ENCODE measurements around the gene FRMD6. TPM values are rescaled to one million over a fixed set of nuclear protein-coding genes. Genes with fewer than 3 reads are reported as not detected.
A peak's percentile ranks its signal among the peaks of the same experiment; 100 is the strongest.

Gene FRMD6
- total RNA-seq, 4 donors from 2014 or later = 35.7 to 44.9 (median 37.5) TPM

- Histone ChIP-seq H3K9me3 (no peaks in the 10 kb centered on the region), H3K36me3 (no peaks in the 10 kb centered on the region), H3K27me3 (no peaks in the 10 kb centered on the region), H3K4me3 (no peak overlapping the region), H3K4me1 (peaks cover 3 to 17% (median 9%) of the 10 kb centered on the region in 4 donors), H3K27ac (replicated peaks in 1 of 4) (peak overlapping the region in 1 of 4 donors; percentile 10)
- intact Hi-C loops (cut with DNase I) = no loop called here
- DNase-seq (ENCODE audit: extremely low spot score) = no peak
- 75% methylated on average over 3 of the region's 3 CpGs for WGBS
- TF ChIP-seq POLR2AphosphoS5 (IDR thresholded peaks at IDR 0.05) = no peak
- TF ChIP-seq EP300 (IDR thresholded peaks at IDR 0.05) = no peak
- TF ChIP-seq POLR2A (IDR thresholded peaks at IDR 0.05; ENCODE audit: low read depth) = no peak
- no peak for TF ChIP-seq CTCF (IDR thresholded peaks at IDR 0.05)
Observed at GRCh38 chr14:51666070-51666469, 14.4 kb downstream of the FRMD6 start.

- TF ChIP-seq POLR2AphosphoS5 (IDR thresholded peaks at IDR 0.05) (no peak), EP300 (IDR thresholded peaks at IDR 0.05) (no peak), CTCF (IDR thresholded peaks at IDR 0.05) (no peak), POLR2A (IDR thresholded peaks at IDR 0.05; ENCODE audit: low read depth) (no peak)
- no peaks in the 10 kb centered on the region for H3K36me3 ChIP-seq
- H3K4me1 ChIP-seq = peaks cover 3 to 17% (median 9%) of the 10 kb centered on the region in 4 donors
- no peaks in the 10 kb centered on the region for H3K9me3 ChIP-seq
- 86% methylated on average over 4 of the region's 4 CpGs for WGBS
- no peak for DNase-seq (ENCODE audit: extremely low spot score)
- no peaks in the 10 kb centered on the region for H3K27me3 ChIP-seq
- no peak overlapping the region for H3K4me3 ChIP-seq
- intact Hi-C loops (cut with DNase I) = no loop called here
- H3K27ac ChIP-seq (replicated peaks in 1 of 4) = peak overlapping the region in 1 of 4 donors; percentile 10
Observed at GRCh38 chr14:51666826-51667225, 15.1 kb downstream of the FRMD6 start.

GRCh38 chr14:51668870-51669269 lies 17.2 kb downstream of the FRMD6 start:
- H3K27me3 ChIP-seq = no peaks in the 10 kb centered on the region
- peaks cover 3 to 17% (median 9%) of the 10 kb centered on the region in 4 donors for H3K4me1 ChIP-seq
- TF ChIP-seq POLR2AphosphoS5 (IDR thresholded peaks at IDR 0.05) = no peak
- H3K36me3 ChIP-seq = no peaks in the 10 kb centered on the region
- H3K27ac ChIP-seq (replicated peaks in 1 of 4) = no peak overlapping the region
- H3K4me3 ChIP-seq = no peak overlapping the region
- H3K9me3 ChIP-seq = no peaks in the 10 kb centered on the region
- no peak for DNase-seq (ENCODE audit: extremely low spot score)
- intact Hi-C loops (cut with DNase I) = no loop called here
- 94% methylated on average over 2 of the region's 2 CpGs for WGBS

GRCh38 chr14:51674294-51675002 lies 22.7 kb downstream of the FRMD6 start:
- Histone ChIP-seq H3K27ac (replicated peaks in 1 of 4) (no peak overlapping the region), H3K9me3 (no peaks in the 10 kb centered on the region), H3K4me3 (no peak overlapping the region), H3K4me1 (peaks cover 13 to 49% (median 45%) of the 10 kb centered on the region in 4 donors), H3K27me3 (no peaks in the 10 kb centered on the region), H3K36me3 (no peaks in the 10 kb centered on the region)
- WGBS = 90% methylated on average over 5 of the region's 5 CpGs
- intact Hi-C loops (cut with DNase I) = no loop called here
- DNase-seq (ENCODE audit: extremely low spot score) = no peak
- no peak for TF ChIP-seq POLR2A (IDR thresholded peaks at IDR 0.05; ENCODE audit: low read depth)
- no peak for TF ChIP-seq POLR2AphosphoS5 (IDR thresholded peaks at IDR 0.05)
- TF ChIP-seq CTCF (IDR thresholded peaks at IDR 0.05) = no peak
- TF ChIP-seq EP300 (IDR thresholded peaks at IDR 0.05) = no peak

GRCh38 chr14:51676549-51676948 lies 24.8 kb downstream of the FRMD6 start:
- intact Hi-C loops (cut with DNase I) = no loop called here
- Histone ChIP-seq H3K4me3 (no peak overlapping the region), H3K36me3 (no peaks in the 10 kb centered on the region), H3K27me3 (no peaks in the 10 kb centered on the region), H3K27ac (replicated peaks in 1 of 4) (peak overlapping the region in 2 of 4 donors; percentile 9 to 11), H3K9me3 (no peaks in the 10 kb centered on the region), H3K4me1 (peaks cover 13 to 64% (median 57%) of the 10 kb centered on the region in 4 donors)
- DNase-seq (ENCODE audit: extremely low spot score) = no peak
- no peak for TF ChIP-seq POLR2AphosphoS5 (IDR thresholded peaks at IDR 0.05)
- no peak for TF ChIP-seq POLR2A (IDR thresholded peaks at IDR 0.05; ENCODE audit: low read depth)
- TF ChIP-seq EP300 (IDR thresholded peaks at IDR 0.05) = no peak
- TF ChIP-seq CTCF (IDR thresholded peaks at IDR 0.05) = no peak

Measured in esophagus muscularis mucosa (tissue), 4 donors.